SK-N-SH treated with all-trans-retinoic acid at 6 μM for 48 hours (cell line): ENCODE results near the gene CDH16.

ENCODE experiments used
- ATAC-seq: fragments of 200-7000 bp; cut with Tn5 transposase; 3 replicates; pipeline ENCODE4 v1.9.1; 2020; ENCODE audit warnings: mild to moderate bottlenecking, moderate library complexity
- ARNTL ChIP-seq: fragments of 450-650 bp; formaldehyde crosslinking; IDR thresholded peaks from 2 replicates; pipeline ENCODE4 v1.5.0; 2020; ENCODE audit warnings: low read depth, mild to moderate bottlenecking, moderate library complexity, borderline replicate concordance
- CSDC2 ChIP-seq: fragments of 250-450 bp; sonication (Bioruptor Pico); IDR thresholded peaks from 2 replicates; pipeline ENCODE4 v1.5.0; 2020; ENCODE audit warnings: mild to moderate bottlenecking, moderate library complexity
- CSRNP3 ChIP-seq: fragments of 250-450 bp; sonication (Bioruptor Pico); IDR thresholded peaks from 2 replicates; pipeline ENCODE4 v1.5.1; 2021; ENCODE audit warnings: mild to moderate bottlenecking, moderate library complexity
- ESRRG ChIP-seq: fragments of 250-450 bp; sonication (Bioruptor Pico); IDR thresholded peaks from 2 replicates; pipeline ENCODE4 v1.6.1; 2021; ENCODE audit warnings: mild to moderate bottlenecking
- GLIS3 ChIP-seq: fragments of 250-450 bp; sonication (Bioruptor Pico); IDR thresholded peaks from 2 replicates; pipeline ENCODE4 v1.5.0; 2020; ENCODE audit warnings: mild to moderate bottlenecking, moderate library complexity
- ISL1 ChIP-seq: fragments of 250-450 bp; sonication (Bioruptor Pico); IDR thresholded peaks from 2 replicates; pipeline ENCODE4 v2.1.2; 2022; ENCODE audit warnings: mild to moderate bottlenecking, moderate library complexity
- OSR1 ChIP-seq: fragments of 250-450 bp; sonication (Bioruptor Pico); IDR thresholded peaks from 2 replicates; pipeline ENCODE4 v1.8.0; 2022; ENCODE audit warnings: moderate library complexity, mild to moderate bottlenecking, inconsistent platforms
- POU6F1 ChIP-seq: fragments of 250-450 bp; sonication (Bioruptor Pico); IDR thresholded peaks from 2 replicates; pipeline ENCODE4 v1.8.0; 2021; ENCODE audit warnings: low read depth, mild to moderate bottlenecking, moderate library complexity, borderline replicate concordance
- PPARA ChIP-seq: fragments of 250-450 bp; sonication (Bioruptor Pico); IDR thresholded peaks from 2 replicates; pipeline ENCODE4 v1.5.0; 2020; ENCODE audit warnings: mild to moderate bottlenecking, borderline replicate concordance
- RARB ChIP-seq: fragments of 250-450 bp; sonication (Bioruptor Pico); IDR thresholded peaks from 2 replicates; pipeline ENCODE4 v1.8.0; 2021; ENCODE audit warnings: mild to moderate bottlenecking, moderate library complexity
- SNAI2 ChIP-seq: fragments of 250-450 bp; sonication (Bioruptor Pico); IDR thresholded peaks from 2 replicates; pipeline ENCODE4 v1.5.0; 2020; ENCODE audit warnings: mild to moderate bottlenecking, moderate library complexity
- ZC3H10 ChIP-seq: fragments of 250-450 bp; sonication (Bioruptor Pico); IDR thresholded peaks from 2 replicates; pipeline ENCODE4 v1.5.1; 2021; ENCODE audit warnings: mild to moderate bottlenecking, moderate library complexity
- ZFP3 ChIP-seq: fragments of 250-450 bp; sonication (Bioruptor Pico); IDR thresholded peaks from 2 replicates; pipeline ENCODE4 v1.5.0; 2020; ENCODE audit warnings: mild to moderate bottlenecking, moderate library complexity
- ZFP30 ChIP-seq: fragments of 450-650 bp; formaldehyde crosslinking; IDR thresholded peaks from 2 replicates; pipeline ENCODE4 v1.5.0; 2022; ENCODE audit warnings: mild to moderate bottlenecking, moderate library complexity
- ZNF70 ChIP-seq: fragments of 450-650 bp; formaldehyde crosslinking; IDR thresholded peaks from 2 replicates; pipeline ENCODE4 v1.5.0; 2020; ENCODE audit warnings: mild to moderate bottlenecking, moderate library complexity
- ZNF8 ChIP-seq: fragments of 450-650 bp; formaldehyde crosslinking; IDR thresholded peaks from 2 replicates; pipeline ENCODE4 v1.5.0; 2020; ENCODE audit warnings: mild to moderate bottlenecking, moderate library complexity
- TF ChIP-seq, protein P1 (sequence below): fragments of 250-450 bp; sonication (Bioruptor Pico); IDR thresholded peaks from 2 replicates; pipeline ENCODE4 v1.5.1; 2020; ENCODE audit warnings: low read depth, mild to moderate bottlenecking, moderate library complexity
- TF ChIP-seq, protein P2 (sequence below): fragments of 250-450 bp; sonication (Bioruptor Pico); IDR thresholded peaks from 2 replicates; pipeline ENCODE4 v1.5.0; 2020; ENCODE audit warnings: mild to moderate bottlenecking, moderate library complexity
- TF ChIP-seq, protein P3 (sequence below): fragments of 250-450 bp; sonication (Bioruptor Pico); IDR thresholded peaks from 2 replicates; pipeline ENCODE4 v1.8.0; 2020; ENCODE audit warnings: mild to moderate bottlenecking, moderate library complexity, borderline replicate concordance

Gene CDH16

DNA sequence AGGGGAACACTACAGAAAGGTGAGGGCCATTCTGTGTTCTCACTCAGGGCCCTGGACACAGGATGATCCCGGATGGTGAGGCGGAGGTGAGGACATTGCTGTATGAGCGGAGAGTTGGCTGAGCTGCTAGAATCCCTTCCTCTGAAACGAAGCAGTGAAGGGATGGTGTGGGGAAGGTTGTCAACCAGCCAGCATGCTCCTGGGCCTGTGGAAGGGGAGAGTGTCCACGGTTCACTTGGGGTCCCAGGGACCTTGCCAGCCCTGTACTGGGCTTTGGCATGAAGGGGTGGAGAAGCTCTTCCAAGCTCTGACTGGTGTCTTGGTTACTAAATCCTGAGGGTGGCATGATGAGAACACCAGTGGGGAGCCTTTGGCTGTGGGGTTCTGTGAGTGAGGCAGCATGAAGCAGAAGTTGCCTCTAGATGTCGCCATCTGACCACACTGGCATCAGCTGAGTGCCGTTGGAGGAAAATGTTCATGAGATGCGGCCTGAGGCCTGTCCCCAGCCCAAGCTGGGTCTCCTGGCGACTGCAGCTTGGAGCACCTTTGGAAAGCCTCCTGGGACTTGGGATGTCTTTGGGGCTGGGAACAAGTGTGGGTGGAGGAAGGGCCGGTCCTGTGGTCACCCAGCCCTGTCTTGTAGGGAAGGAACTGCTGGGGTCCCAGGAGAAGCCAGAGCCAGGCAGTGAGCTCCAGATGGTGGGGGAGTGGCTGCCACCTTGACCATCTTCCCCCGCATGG lies 23.6 kb downstream of the CDH16 start:
- peak; percentile 96 for ATAC-seq
- no peak for TF ChIP-seq OSR1 (CRISPR knock-in tag)
- TF ChIP-seq, protein P1, sequence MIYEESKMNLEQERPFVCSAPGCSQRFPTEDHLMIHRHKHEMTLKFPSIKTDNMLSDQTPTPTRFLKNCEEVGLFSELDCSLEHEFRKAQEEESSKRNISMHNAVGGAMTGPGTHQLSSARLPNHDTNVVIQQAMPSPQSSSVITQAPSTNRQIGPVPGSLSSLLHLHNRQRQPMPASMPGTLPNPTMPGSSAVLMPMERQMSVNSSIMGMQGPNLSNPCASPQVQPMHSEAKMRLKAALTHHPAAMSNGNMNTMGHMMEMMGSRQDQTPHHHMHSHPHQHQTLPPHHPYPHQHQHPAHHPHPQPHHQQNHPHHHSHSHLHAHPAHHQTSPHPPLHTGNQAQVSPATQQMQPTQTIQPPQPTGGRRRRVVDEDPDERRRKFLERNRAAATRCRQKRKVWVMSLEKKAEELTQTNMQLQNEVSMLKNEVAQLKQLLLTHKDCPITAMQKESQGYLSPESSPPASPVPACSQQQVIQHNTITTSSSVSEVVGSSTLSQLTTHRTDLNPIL (CRISPR knock-in tag) = no peak
- TF ChIP-seq, protein P2, sequence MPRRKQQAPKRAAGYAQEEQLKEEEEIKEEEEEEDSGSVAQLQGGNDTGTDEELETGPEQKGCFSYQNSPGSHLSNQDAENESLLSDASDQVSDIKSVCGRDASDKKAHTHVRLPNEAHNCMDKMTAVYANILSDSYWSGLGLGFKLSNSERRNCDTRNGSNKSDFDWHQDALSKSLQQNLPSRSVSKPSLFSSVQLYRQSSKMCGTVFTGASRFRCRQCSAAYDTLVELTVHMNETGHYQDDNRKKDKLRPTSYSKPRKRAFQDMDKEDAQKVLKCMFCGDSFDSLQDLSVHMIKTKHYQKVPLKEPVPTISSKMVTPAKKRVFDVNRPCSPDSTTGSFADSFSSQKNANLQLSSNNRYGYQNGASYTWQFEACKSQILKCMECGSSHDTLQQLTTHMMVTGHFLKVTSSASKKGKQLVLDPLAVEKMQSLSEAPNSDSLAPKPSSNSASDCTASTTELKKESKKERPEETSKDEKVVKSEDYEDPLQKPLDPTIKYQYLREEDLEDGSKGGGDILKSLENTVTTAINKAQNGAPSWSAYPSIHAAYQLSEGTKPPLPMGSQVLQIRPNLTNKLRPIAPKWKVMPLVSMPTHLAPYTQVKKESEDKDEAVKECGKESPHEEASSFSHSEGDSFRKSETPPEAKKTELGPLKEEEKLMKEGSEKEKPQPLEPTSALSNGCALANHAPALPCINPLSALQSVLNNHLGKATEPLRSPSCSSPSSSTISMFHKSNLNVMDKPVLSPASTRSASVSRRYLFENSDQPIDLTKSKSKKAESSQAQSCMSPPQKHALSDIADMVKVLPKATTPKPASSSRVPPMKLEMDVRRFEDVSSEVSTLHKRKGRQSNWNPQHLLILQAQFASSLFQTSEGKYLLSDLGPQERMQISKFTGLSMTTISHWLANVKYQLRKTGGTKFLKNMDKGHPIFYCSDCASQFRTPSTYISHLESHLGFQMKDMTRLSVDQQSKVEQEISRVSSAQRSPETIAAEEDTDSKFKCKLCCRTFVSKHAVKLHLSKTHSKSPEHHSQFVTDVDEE = no peak

GRCh38 chr16:66894055-66894454 lies 24.6 kb downstream of the CDH16 start:
- ATAC-seq = no peak
- TF ChIP-seq CSRNP3 (no peak), ESRRG (CRISPR knock-in tag) (no peak), ZFP3 (no peak), GLIS3 (no peak), SNAI2 (CRISPR knock-in tag) (no peak), ZNF8 (CRISPR knock-in tag) (no peak), RARB (CRISPR knock-in tag) (no peak)
- TF ChIP-seq, protein P2 = no peak

GRCh38 chr16:66891797-66892196 lies 26.9 kb downstream of the CDH16 start:
- TF ChIP-seq ARNTL (CRISPR knock-in tag) (no peak), POU6F1 (CRISPR knock-in tag) (no peak), ZC3H10 (CRISPR knock-in tag) (no peak), GLIS3 (no peak), CSDC2 (CRISPR knock-in tag) (no peak), ZNF70 (CRISPR knock-in tag) (no peak), OSR1 (CRISPR knock-in tag) (no peak), SNAI2 (CRISPR knock-in tag) (no peak), CSRNP3 (no peak)
- no peak for ATAC-seq

GRCh38 chr16:66891360-66891759 lies 27.3 kb downstream of the CDH16 start:
- ATAC-seq = no peak
- TF ChIP-seq PPARA (no peak), ZC3H10 (CRISPR knock-in tag) (no peak), ZNF8 (CRISPR knock-in tag) (no peak), ESRRG (CRISPR knock-in tag) (no peak), ISL1 (CRISPR knock-in tag) (no peak), ZFP30 (no peak), ARNTL (CRISPR knock-in tag) (no peak), SNAI2 (CRISPR knock-in tag) (no peak), ZNF70 (CRISPR knock-in tag) (no peak)
- TF ChIP-seq, protein P3, sequence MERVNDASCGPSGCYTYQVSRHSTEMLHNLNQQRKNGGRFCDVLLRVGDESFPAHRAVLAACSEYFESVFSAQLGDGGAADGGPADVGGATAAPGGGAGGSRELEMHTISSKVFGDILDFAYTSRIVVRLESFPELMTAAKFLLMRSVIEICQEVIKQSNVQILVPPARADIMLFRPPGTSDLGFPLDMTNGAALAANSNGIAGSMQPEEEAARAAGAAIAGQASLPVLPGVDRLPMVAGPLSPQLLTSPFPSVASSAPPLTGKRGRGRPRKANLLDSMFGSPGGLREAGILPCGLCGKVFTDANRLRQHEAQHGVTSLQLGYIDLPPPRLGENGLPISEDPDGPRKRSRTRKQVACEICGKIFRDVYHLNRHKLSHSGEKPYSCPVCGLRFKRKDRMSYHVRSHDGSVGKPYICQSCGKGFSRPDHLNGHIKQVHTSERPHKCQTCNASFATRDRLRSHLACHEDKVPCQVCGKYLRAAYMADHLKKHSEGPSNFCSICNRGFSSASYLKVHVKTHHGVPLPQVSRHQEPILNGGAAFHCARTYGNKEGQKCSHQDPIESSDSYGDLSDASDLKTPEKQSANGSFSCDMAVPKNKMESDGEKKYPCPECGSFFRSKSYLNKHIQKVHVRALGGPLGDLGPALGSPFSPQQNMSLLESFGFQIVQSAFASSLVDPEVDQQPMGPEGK = no peak
- TF ChIP-seq, protein P1 (CRISPR knock-in tag) = no peak
